HG03354 (cell line): Measurements from ENCODE around the gene DHX35.

Experiments used
- ATAC-seq: cut with Tn5 transposase; IDR thresholded peaks from one replicate; pipeline ENCODE4 v1.9.1; 2021; ENCODE audit warnings: mild to moderate bottlenecking; ENCODE audit not compliant: unreplicated experiment, poor library complexity, severe bottlenecking

DHX35 gene

GRCh38 chr20:39048000-39048696, 86.0 kb downstream of the DHX35 start:
- peak; percentile 65 for ATAC-seq

- ATAC-seq: no peak
Measured at GRCh38 chr20:39049148-39049547, 87.0 kb downstream of the DHX35 start.

GRCh38 chr20:39049684-39050554, 87.8 kb downstream of the DHX35 start:
- ATAC-seq: peak; percentile 81

GRCh38 chr20:39050555-39050902, 88.4 kb downstream of the DHX35 start:
- ATAC-seq: no peak

GRCh38 chr20:39052676-39053075, 90.5 kb downstream of the DHX35 start:
- no peak for ATAC-seq

GRCh38 chr20:39057143-39057542, 95.0 kb downstream of the DHX35 start:
- no peak for ATAC-seq

GRCh38 chr20:39057911-39058310, 95.8 kb downstream of the DHX35 start:
- no peak for ATAC-seq

- ATAC-seq: no peak
Measured at GRCh38 chr20:39059036-39059435, 96.9 kb downstream of the DHX35 start.

GRCh38 chr20:39066471-39067242, 104.5 kb downstream of the DHX35 start:
- no peak for ATAC-seq

- ATAC-seq: no peak
Measured at GRCh38 chr20:39067526-39068216, 105.5 kb downstream of the DHX35 start.

- no peak for ATAC-seq
Measured at GRCh38 chr20:39069976-39070375, 107.8 kb downstream of the DHX35 start.

GRCh38 chr20:39070484-39071231, 108.5 kb downstream of the DHX35 start:
- ATAC-seq: no peak

GRCh38 chr20:39072132-39072531, 110.0 kb downstream of the DHX35 start:
- no peak for ATAC-seq

- ATAC-seq: no peak
Measured at GRCh38 chr20:39072653-39073052, 110.5 kb downstream of the DHX35 start.

GRCh38 chr20:39075731-39076130, 113.6 kb downstream of the DHX35 start:
- no peak for ATAC-seq

- no peak for ATAC-seq
Measured at GRCh38 chr20:39076958-39077357, 114.8 kb downstream of the DHX35 start.

- ATAC-seq: no peak
Measured at GRCh38 chr20:39080326-39080725, 118.2 kb downstream of the DHX35 start.

- ATAC-seq: peak; percentile 68
Measured at GRCh38 chr20:39081255-39081654, 119.1 kb downstream of the DHX35 start.
